HepG2 (cell line): Measurements from ENCODE around the gene PRKCE. TPM values are rescaled to one million over a fixed set of nuclear protein-coding genes. Genes with fewer than 3 reads are reported as not detected.

Experiments used
- HNF4A ChIP-seq: sonication (generic); formaldehyde crosslinking; IDR thresholded peaks from 2 replicates; pipeline ENCODE4 v1.4.0; 2020; ENCODE audit warnings: missing genetic modification reagents
- IRF1 ChIP-seq: sonication (generic); formaldehyde crosslinking; IDR thresholded peaks from 2 replicates; pipeline ENCODE4 v1.4.0; 2020; ENCODE audit warnings: low read depth, mild to moderate bottlenecking, missing genetic modification reagents
- KAT7 ChIP-seq: IDR thresholded peaks from 2 replicates; pipeline ENCODE4 v1.6.1; 2018; ENCODE audit warnings: borderline replicate concordance, missing compliant biosample characterization
- PITX1 ChIP-seq: sonication (generic); formaldehyde crosslinking; IDR thresholded peaks from 2 replicates; pipeline ENCODE4 v1.5.1; 2020; ENCODE audit warnings: mild to moderate bottlenecking, missing genetic modification reagents
- RXRA ChIP-seq: sonication (generic); formaldehyde crosslinking; IDR thresholded peaks from 2 replicates; pipeline ENCODE4 v1.5.1; 2020; ENCODE audit warnings: missing genetic modification reagents
- SOX6 ChIP-seq, 2 experiments: fragments of 450-650 bp in 1 of 2; sonication (generic) in 1 of 2; formaldehyde crosslinking in 1 of 2; IDR thresholded peaks; 2 replicates each; pipeline versions ENCODE4 v1.4.0 to v1.6.1; 2017 to 2020; ENCODE audit warnings: antibody characterized with exemption in 1 of 2, mild to moderate bottlenecking in 1 of 2, missing genetic modification reagents in 1 of 2
- SYNCRIP ChIP-seq: fragments of 200-400 bp; formaldehyde crosslinking; IDR thresholded peaks from 2 replicates; pipeline ENCODE4 v1.6.1; 2018; ENCODE audit warnings: mild to moderate bottlenecking, low read depth, low read length; ENCODE audit not compliant: insufficient read depth
- ZFP91 ChIP-seq: sonication (generic); formaldehyde crosslinking; IDR thresholded peaks from 2 replicates; pipeline ENCODE4 v1.9.0; 2022; ENCODE audit warnings: missing genetic modification reagents, mild to moderate bottlenecking, borderline replicate concordance
- ZNF501 ChIP-seq: sonication (generic); formaldehyde crosslinking; IDR thresholded peaks from 2 replicates; pipeline ENCODE4 v1.5.1; 2020; ENCODE audit warnings: mild to moderate bottlenecking, moderate library complexity, missing genetic modification reagents
- polyA plus RNA-seq, 8 experiments: library from polyadenylated mRNA; depleted of rRNA in 3 of 8; stranded (reverse) in 7 of 8; unstranded in 1 of 8; fragments of >200 nt; fragmentation: Illumina TruSeq in 4 of 8; extraction: Trizol in 4 of 8; gene quantifications; 2 replicates each; pipeline versions ENCODE4 v1.2.1 to v1.2.3, GENCODE V29; 2011 to 2016; ENCODE audit warnings: low read depth in 4 of 8, missing spikeins in 1 of 8, mixed read lengths in 1 of 8; ENCODE audit not compliant: insufficient read depth in 1 of 8
- total RNA-seq, 5 experiments: library from RNA; depleted of rRNA; stranded (reverse); fragments of >200 nt; fragmentation: Illumina TruSeq; extraction: Trizol; gene quantifications; 2 replicates each; pipeline ENCODE4 v1.2.3, GENCODE V29; 2016; ENCODE audit warnings: low read depth in 1 of 5
- TF ChIP-seq, protein P1 (sequence below): sonication (generic); formaldehyde crosslinking; IDR thresholded peaks from 2 replicates; pipeline ENCODE4; 2020; ENCODE audit warnings: missing genetic modification reagents, mild to moderate bottlenecking, borderline replicate concordance
- TF ChIP-seq, protein P2 (sequence below): IDR thresholded peaks from 2 replicates; pipeline ENCODE4 v1.4.0; 2020; ENCODE audit warnings: mild to moderate bottlenecking, missing genetic modification reagents
- TF ChIP-seq, protein P3 (sequence below): IDR thresholded peaks from 2 replicates; pipeline ENCODE4 v1.6.1; 2016; ENCODE audit warnings: mild to moderate bottlenecking, missing biosample characterization, missing genetic modification reagents
- TF ChIP-seq, protein P4 (sequence below): sonication (generic); formaldehyde crosslinking; IDR thresholded peaks from 2 replicates; pipeline ENCODE4 v1.5.0; 2020; ENCODE audit warnings: mild to moderate bottlenecking, missing genetic modification reagents

The PRKCE gene
- total and polyA plus RNA-seq, 2 of the 13 experiments (the other 11 are each of a cell fraction or from before 2014, with no cell fraction given), result 1.0 to 3.9 TPM

- TF ChIP-seq, protein P1, sequence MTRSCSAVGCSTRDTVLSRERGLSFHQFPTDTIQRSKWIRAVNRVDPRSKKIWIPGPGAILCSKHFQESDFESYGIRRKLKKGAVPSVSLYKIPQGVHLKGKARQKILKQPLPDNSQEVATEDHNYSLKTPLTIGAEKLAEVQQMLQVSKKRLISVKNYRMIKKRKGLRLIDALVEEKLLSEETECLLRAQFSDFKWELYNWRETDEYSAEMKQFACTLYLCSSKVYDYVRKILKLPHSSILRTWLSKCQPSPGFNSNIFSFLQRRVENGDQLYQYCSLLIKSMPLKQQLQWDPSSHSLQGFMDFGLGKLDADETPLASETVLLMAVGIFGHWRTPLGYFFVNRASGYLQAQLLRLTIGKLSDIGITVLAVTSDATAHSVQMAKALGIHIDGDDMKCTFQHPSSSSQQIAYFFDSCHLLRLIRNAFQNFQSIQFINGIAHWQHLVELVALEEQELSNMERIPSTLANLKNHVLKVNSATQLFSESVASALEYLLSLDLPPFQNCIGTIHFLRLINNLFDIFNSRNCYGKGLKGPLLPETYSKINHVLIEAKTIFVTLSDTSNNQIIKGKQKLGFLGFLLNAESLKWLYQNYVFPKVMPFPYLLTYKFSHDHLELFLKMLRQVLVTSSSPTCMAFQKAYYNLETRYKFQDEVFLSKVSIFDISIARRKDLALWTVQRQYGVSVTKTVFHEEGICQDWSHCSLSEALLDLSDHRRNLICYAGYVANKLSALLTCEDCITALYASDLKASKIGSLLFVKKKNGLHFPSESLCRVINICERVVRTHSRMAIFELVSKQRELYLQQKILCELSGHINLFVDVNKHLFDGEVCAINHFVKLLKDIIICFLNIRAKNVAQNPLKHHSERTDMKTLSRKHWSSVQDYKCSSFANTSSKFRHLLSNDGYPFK (CRISPR knock-in tag), result 0 out of 2 replicates have a peak, but pooled peaks have one; percentile 19
- TF ChIP-seq RXRA (CRISPR knock-in tag) (0 out of 2 replicates have a peak, but pooled peaks have one; percentile 26), IRF1 (CRISPR knock-in tag) (no peak), PITX1 (CRISPR knock-in tag) (no peak), SYNCRIP (no peak), ZFP91 (CRISPR knock-in tag) (peak; percentile 84; the same call in 1 of the 2 replicates), SOX6 (IDR thresholded peaks at IDR 0.05) (no peak), SOX6 (CRISPR knock-in tag; IDR thresholded peaks at IDR 0.05) (no peak), HNF4A (CRISPR knock-in tag) (no peak), KAT7 (CRISPR knock-in tag) (0 out of 2 replicates have a peak, but pooled peaks have one; percentile 44), ZNF501 (CRISPR knock-in tag) (peak; percentile 88)
- TF ChIP-seq, protein P2, sequence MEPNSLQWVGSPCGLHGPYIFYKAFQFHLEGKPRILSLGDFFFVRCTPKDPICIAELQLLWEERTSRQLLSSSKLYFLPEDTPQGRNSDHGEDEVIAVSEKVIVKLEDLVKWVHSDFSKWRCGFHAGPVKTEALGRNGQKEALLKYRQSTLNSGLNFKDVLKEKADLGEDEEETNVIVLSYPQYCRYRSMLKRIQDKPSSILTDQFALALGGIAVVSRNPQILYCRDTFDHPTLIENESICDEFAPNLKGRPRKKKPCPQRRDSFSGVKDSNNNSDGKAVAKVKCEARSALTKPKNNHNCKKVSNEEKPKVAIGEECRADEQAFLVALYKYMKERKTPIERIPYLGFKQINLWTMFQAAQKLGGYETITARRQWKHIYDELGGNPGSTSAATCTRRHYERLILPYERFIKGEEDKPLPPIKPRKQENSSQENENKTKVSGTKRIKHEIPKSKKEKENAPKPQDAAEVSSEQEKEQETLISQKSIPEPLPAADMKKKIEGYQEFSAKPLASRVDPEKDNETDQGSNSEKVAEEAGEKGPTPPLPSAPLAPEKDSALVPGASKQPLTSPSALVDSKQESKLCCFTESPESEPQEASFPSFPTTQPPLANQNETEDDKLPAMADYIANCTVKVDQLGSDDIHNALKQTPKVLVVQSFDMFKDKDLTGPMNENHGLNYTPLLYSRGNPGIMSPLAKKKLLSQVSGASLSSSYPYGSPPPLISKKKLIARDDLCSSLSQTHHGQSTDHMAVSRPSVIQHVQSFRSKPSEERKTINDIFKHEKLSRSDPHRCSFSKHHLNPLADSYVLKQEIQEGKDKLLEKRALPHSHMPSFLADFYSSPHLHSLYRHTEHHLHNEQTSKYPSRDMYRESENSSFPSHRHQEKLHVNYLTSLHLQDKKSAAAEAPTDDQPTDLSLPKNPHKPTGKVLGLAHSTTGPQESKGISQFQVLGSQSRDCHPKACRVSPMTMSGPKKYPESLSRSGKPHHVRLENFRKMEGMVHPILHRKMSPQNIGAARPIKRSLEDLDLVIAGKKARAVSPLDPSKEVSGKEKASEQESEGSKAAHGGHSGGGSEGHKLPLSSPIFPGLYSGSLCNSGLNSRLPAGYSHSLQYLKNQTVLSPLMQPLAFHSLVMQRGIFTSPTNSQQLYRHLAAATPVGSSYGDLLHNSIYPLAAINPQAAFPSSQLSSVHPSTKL (CRISPR knock-in tag), result no peak
- TF ChIP-seq, protein P3, sequence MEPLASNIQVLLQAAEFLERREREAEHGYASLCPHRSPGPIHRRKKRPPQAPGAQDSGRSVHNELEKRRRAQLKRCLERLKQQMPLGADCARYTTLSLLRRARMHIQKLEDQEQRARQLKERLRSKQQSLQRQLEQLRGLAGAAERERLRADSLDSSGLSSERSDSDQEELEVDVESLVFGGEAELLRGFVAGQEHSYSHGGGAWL (CRISPR knock-in tag), result peak; percentile 61; the same call in 1 of the 2 replicates
- TF ChIP-seq, protein P4, sequence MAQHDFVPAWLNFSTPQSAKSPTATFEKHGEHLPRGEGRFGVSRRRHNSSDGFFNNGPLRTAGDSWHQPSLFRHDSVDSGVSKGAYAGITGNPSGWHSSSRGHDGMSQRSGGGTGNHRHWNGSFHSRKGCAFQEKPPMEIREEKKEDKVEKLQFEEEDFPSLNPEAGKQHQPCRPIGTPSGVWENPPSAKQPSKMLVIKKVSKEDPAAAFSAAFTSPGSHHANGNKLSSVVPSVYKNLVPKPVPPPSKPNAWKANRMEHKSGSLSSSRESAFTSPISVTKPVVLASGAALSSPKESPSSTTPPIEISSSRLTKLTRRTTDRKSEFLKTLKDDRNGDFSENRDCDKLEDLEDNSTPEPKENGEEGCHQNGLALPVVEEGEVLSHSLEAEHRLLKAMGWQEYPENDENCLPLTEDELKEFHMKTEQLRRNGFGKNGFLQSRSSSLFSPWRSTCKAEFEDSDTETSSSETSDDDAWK (CRISPR knock-in tag), result no peak
Observed at GRCh38 chr2:45643543-45644542, 7.6 kb upstream of the PRKCE start (continued).
